ENCODE measurements around the gene GPT2.

GRCh38 chr16:46871597-46871996, 12.6 kb upstream of the GPT2 start:
- TF ChIP-seq CTCF (conservative IDR thresholded peaks at IDR 0.05 in 1 of 2, IDR thresholded peaks at IDR 0.05 in 1 of 2; ENCODE audit: low read depth in 1 of 2, low read length in 2 of 2) (no peak), EZH2 (IDR thresholded peaks at IDR 0.05; ENCODE audit: low read length, missing control alignments) (no peak)

Data from fibroblast of lung (primary cell).